Ascending aorta (tissue), 2 donors: Measurements from ENCODE around the gene TAS2R1. TPM values are rescaled to one million over a fixed set of nuclear protein-coding genes. Genes with fewer than 3 reads are reported as not detected.

ENCODE experiments used
- DNase-seq, 2 donors: peaks; one replicate each; pipeline ENCODE4 v3.0.0-alpha.2; 2019; ENCODE audit warnings: low spot score in 2 of 2
- H3K27ac ChIP-seq, 2 donors: fragments of 200-600 bp; sonication (generic); one replicate each; pipeline ENCODE4 v1.5.1; 2016 to 2017; ENCODE audit warnings: mild to moderate bottlenecking in 1 of 2
- H3K27me3 ChIP-seq: fragments of 200-600 bp; sonication (generic); one replicate; pipeline ENCODE4 v1.5.1; 2017
- H3K36me3 ChIP-seq, 2 donors: fragments of 200-600 bp; sonication (generic); one replicate each; pipeline ENCODE4 v1.5.1; 2016
- H3K4me1 ChIP-seq, 2 donors: fragments of 200-600 bp; sonication (generic); one replicate each; pipeline ENCODE4 v1.5.1; 2016 to 2017; ENCODE audit warnings: mild to moderate bottlenecking in 1 of 2
- H3K4me3 ChIP-seq, 2 donors: fragments of 200-600 bp; sonication (generic); one replicate each; pipeline ENCODE4 v1.5.1; 2016 to 2017; ENCODE audit warnings: mild to moderate bottlenecking in 1 of 2
- H3K9me3 ChIP-seq, 2 donors: fragments of 200-600 bp; sonication (generic); one replicate each; pipeline ENCODE4 v1.5.1; 2016
- intact Hi-C: fragments of 100-400 bp; cut with DNase I; formaldehyde crosslinking; loops from one replicate; pipeline ENCODE4 v1.15.1; 2023
- total RNA-seq: library from RNA; depleted of rRNA; stranded (reverse); fragments of >200 nt; gene quantifications from one replicate; pipeline ENCODE4 v1.1.0, GENCODE V29; 2016
- TF ChIP-seq, protein P1 (sequence below), 3 experiments: fragments of 200-600 bp in 2 of 3; fragments of 450-650 bp in 1 of 3; sonication (generic) in 2 of 3; IDR thresholded peaks; one replicate each; pipeline ENCODE4 v1.5.1; 2016 to 2019; ENCODE audit warnings: antibody characterized with exemption in 3 of 3, mild to moderate bottlenecking in 1 of 3, moderate library complexity in 1 of 3

The TAS2R1 gene
- total RNA-seq, 1 donor from 2014 or later = not detected

DNA sequence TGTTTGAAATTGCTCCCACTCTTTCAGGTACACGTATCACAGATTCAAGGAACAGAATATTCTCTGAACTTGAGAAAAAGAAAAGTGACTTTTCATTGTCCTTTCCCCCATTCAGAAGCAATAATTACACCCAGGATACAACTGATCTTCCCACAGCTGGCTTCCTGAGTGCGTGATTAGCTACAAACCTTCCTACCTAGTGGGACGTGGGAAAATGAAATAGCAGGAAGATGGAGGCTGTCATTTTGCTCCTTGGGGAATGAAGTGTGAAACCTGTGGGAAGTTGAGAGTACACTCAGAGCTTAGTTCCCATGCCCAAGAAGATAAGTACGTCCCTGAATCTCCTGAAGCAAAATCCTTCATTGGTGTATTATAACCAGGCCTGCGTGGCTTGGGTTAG, 2.6 kb downstream of the TAS2R1 start:
- no peaks in the 10 kb centered on the region for H3K36me3 ChIP-seq
- H3K27ac ChIP-seq = no peak overlapping the region
- no peak for DNase-seq
- TF ChIP-seq, protein P1, sequence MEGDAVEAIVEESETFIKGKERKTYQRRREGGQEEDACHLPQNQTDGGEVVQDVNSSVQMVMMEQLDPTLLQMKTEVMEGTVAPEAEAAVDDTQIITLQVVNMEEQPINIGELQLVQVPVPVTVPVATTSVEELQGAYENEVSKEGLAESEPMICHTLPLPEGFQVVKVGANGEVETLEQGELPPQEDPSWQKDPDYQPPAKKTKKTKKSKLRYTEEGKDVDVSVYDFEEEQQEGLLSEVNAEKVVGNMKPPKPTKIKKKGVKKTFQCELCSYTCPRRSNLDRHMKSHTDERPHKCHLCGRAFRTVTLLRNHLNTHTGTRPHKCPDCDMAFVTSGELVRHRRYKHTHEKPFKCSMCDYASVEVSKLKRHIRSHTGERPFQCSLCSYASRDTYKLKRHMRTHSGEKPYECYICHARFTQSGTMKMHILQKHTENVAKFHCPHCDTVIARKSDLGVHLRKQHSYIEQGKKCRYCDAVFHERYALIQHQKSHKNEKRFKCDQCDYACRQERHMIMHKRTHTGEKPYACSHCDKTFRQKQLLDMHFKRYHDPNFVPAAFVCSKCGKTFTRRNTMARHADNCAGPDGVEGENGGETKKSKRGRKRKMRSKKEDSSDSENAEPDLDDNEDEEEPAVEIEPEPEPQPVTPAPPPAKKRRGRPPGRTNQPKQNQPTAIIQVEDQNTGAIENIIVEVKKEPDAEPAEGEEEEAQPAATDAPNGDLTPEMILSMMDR (IDR thresholded peaks at IDR 0.05) = no peak
- intact Hi-C loops = no loop called here
- no peak overlapping the region for H3K4me3 ChIP-seq
- H3K27me3 ChIP-seq = no peaks in the 10 kb centered on the region
- H3K4me1 ChIP-seq = peaks cover 0 to 4% of the 10 kb centered on the region in 2 donors
- H3K9me3 ChIP-seq = no peaks in the 10 kb centered on the region

DNA sequence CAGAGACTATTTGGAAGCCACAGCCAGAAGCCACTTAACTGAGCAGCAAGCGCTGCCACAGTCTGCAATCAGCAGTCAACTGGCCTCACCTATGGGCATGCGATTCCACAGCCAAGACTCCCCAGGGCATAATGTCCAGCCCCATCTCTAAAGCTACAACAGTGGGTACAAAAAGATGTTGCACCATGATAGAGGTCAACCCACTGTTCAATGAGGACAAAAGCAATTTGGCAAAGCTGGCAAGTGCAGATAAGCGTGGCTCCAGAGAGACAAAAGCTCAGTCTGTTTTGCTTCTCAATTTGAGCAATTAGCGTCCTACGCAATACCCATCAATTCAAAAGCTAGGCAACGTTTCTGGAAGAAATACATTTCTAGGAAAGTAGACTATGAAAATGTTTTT, 3.2 kb downstream of the TAS2R1 start:
- TF ChIP-seq, protein P1 (IDR thresholded peaks at IDR 0.05) = no peak
- Histone ChIP-seq H3K27ac (no peak overlapping the region), H3K36me3 (no peaks in the 10 kb centered on the region), H3K27me3 (no peaks in the 10 kb centered on the region), H3K4me3 (no peak overlapping the region), H3K4me1 (peaks cover 0 to 10% of the 10 kb centered on the region in 2 donors), H3K9me3 (no peaks in the 10 kb centered on the region)
- DNase-seq = no peak
- intact Hi-C loops = no loop called here

DNA sequence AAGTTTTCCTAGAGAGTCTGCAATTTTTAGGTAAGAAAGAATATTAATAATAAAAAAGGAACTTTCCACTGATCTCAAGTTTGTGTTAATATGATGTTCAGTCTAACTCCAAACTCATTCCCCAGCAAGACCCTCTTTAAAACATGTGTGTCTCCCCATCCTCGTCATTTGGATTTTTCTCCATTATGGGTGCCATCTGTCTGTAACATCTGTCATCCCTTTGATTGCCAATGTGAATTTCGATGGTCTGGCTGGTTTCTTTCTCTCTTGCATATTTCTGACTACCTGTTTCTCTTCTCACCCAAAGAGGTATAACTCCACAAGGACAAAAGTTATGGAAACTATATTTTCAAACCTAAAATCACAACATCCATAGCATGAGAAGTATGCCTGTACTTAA, 4.4 kb downstream of the TAS2R1 start:
- H3K27me3 ChIP-seq = no peaks in the 10 kb centered on the region
- intact Hi-C loops = no loop called here
- H3K36me3 ChIP-seq = no peaks in the 10 kb centered on the region
- H3K27ac ChIP-seq = no peak overlapping the region
- no peak overlapping the region for H3K4me3 ChIP-seq
- H3K9me3 ChIP-seq = no peaks in the 10 kb centered on the region
- DNase-seq = no peak
- TF ChIP-seq, protein P1 (IDR thresholded peaks at IDR 0.05) = no peak
- peaks cover 2 to 14% of the 10 kb centered on the region in 2 donors for H3K4me1 ChIP-seq

DNA sequence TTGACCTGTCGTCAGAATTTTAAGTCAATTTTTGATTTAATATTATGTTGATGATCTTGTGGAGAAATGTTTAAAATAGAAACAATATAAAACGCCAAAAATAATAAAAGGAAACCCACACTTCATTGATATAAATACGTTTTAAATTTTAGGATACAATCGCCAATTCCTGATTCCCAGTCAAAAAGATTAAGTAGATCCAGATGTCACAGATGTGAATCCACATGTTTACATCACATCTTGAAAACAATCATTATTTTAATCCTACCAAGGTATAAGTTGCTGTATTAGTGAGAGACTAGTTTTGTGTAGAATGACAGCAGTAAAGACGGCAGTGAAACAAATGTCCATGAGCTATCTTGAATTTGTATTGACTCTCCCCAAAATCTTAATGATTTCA, 4.9 kb downstream of the TAS2R1 start:
- no peaks in the 10 kb centered on the region for H3K9me3 ChIP-seq
- no peak overlapping the region for H3K27ac ChIP-seq
- TF ChIP-seq, protein P1 (IDR thresholded peaks at IDR 0.05) = no peak
- H3K36me3 ChIP-seq = no peaks in the 10 kb centered on the region
- no peak for DNase-seq
- no peak overlapping the region for H3K4me3 ChIP-seq
- H3K27me3 ChIP-seq = no peaks in the 10 kb centered on the region
- intact Hi-C loops = no loop called here
- peaks cover 2 to 14% of the 10 kb centered on the region in 2 donors for H3K4me1 ChIP-seq

DNA sequence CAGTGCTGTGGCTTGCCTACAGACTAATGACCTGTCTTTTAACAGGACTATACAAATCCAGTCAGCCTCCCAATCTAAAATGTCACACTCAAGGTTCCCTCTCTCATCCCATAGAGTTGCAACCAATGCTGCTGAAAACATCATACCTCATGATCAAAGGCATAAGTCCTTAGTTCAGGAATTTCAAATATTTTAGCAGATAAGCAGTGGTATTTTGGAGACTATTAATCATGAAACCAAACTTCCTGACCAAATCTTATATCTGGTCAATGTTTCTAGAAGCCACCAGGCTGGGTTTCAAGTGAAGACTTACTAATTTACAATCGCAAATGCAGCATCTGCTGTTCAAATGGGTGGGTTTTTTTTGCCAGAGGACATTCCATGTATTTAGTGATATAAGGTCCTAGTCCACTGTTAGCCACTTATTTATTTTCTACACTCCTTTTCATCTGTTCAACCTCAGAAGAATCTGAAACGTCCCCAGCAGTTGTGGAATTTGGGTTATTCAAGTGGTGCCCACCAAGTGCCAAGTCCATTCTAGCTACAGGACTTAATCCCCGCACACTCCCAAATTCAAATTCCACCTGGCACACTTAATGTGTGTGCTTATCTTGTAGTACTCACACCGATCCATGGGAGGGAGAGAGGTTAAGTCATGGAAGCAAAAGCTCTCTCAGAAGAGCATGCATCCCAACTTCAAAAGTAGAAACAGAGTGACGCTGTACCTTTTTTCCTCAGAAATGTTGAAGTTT, 5.8 kb downstream of the TAS2R1 start:
- H3K4me3 ChIP-seq = no peak overlapping the region
- no peak for DNase-seq
- H3K9me3 ChIP-seq = no peaks in the 10 kb centered on the region
- H3K27me3 ChIP-seq = no peaks in the 10 kb centered on the region
- TF ChIP-seq, protein P1 (IDR thresholded peaks at IDR 0.05) = no peak
- peaks cover 2 to 14% of the 10 kb centered on the region in 2 donors for H3K4me1 ChIP-seq
- no peaks in the 10 kb centered on the region for H3K36me3 ChIP-seq
- intact Hi-C loops = no loop called here
- H3K27ac ChIP-seq = no peak overlapping the region
